ENCODE data around the gene N4BP3.

The N4BP3 gene

GRCh38 chr5:178130576-178131445 lies 17.5 kb downstream of the N4BP3 start, which contains the start of gene RMND5B:
RMND5B (plus strand) TSS chr5:178131014; CDS start chr5:178138120, 7,106 bp downstream.
- H3K4me3 ChIP-seq (ENCODE audit: low read depth in 1 of 2, low read length in 2 of 2) = peak within 1 kb of the TSS; percentile 87 to 92
- no peaks in the 10 kb centered on the region for H3K9me3 ChIP-seq (ENCODE audit: insufficient read depth, low read length, severe bottlenecking)
- peak; percentile 84 for DNase-seq
- peaks cover 25% of the 10 kb centered on the region for H3K4me1 ChIP-seq (ENCODE audit: insufficient read depth, low read length)
- H3K27me3 ChIP-seq (ENCODE audit: insufficient read depth, low read length, poor library complexity) = no peaks in the 10 kb centered on the region
- peak within 1 kb of the TSS; percentile 77 for H3K4me2 ChIP-seq (ENCODE audit: insufficient read depth, low read length)
- H3K9ac ChIP-seq (ENCODE audit: low read depth, low read length) = peak within 1 kb of the TSS; percentile 99
- peak within 1 kb of the TSS; percentile 97 for H2AFZ ChIP-seq (ENCODE audit: low read depth, low read length)
- H3K27ac ChIP-seq (ENCODE audit: low read length) = peak within 1 kb of the TSS; percentile 89
- H4K20me1 ChIP-seq (ENCODE audit: insufficient read depth, low read length) = peaks cover 3% of the 10 kb centered on the region; the same call in 1 of the 2 replicates
- TF ChIP-seq CTCF (IDR thresholded peaks at IDR 0.05; ENCODE audit: borderline replicate concordance, extremely low read depth, low read length, poor library complexity, severe bottlenecking) = no peak
- TF ChIP-seq EZH2 (IDR thresholded peaks at IDR 0.05; ENCODE audit: borderline replicate concordance, low read depth, low read length, severe bottlenecking) = no peak
- ATAC-seq (ENCODE audit: insufficient read depth, low read depth) = peak; percentile 89
- peaks cover 27% of the 10 kb centered on the region for H3K79me2 ChIP-seq (ENCODE audit: insufficient read depth, low read length)
- H3K36me3 ChIP-seq (ENCODE audit: insufficient read depth, low read length) = peaks cover 17% of the 10 kb centered on the region

- Histone ChIP-seq H3K27me3 (ENCODE audit: insufficient read depth, low read length, poor library complexity) (no peaks in the 10 kb centered on the region), H3K9ac (ENCODE audit: low read depth, low read length) (peak overlapping the region; percentile 99), H4K20me1 (ENCODE audit: insufficient read depth, low read length) (peaks cover 3% of the 10 kb centered on the region; the same call in 1 of the 2 replicates), H3K36me3 (ENCODE audit: insufficient read depth, low read length) (peaks cover 20% of the 10 kb centered on the region), H3K4me2 (ENCODE audit: insufficient read depth, low read length) (peak overlapping the region; percentile 77), H2AFZ (ENCODE audit: low read depth, low read length) (peak overlapping the region; percentile 97), H3K9me3 (ENCODE audit: insufficient read depth, low read length, severe bottlenecking) (no peaks in the 10 kb centered on the region), H3K4me1 (ENCODE audit: insufficient read depth, low read length) (peaks cover 25% of the 10 kb centered on the region), H3K79me2 (ENCODE audit: insufficient read depth, low read length) (peaks cover 33% of the 10 kb centered on the region), H3K4me3 (ENCODE audit: low read depth in 1 of 2, low read length in 2 of 2) (peak overlapping the region; percentile 87 to 92), H3K27ac (ENCODE audit: low read length) (peak overlapping the region; percentile 89)
- no peak for ATAC-seq (ENCODE audit: insufficient read depth, low read depth)
- DNase-seq = no peak
- no peak for TF ChIP-seq CTCF (IDR thresholded peaks at IDR 0.05; ENCODE audit: borderline replicate concordance, extremely low read depth, low read length, poor library complexity, severe bottlenecking)
- TF ChIP-seq EZH2 (IDR thresholded peaks at IDR 0.05; ENCODE audit: borderline replicate concordance, low read depth, low read length, severe bottlenecking) = no peak
Observed at GRCh38 chr5:178131446-178131996, 18.2 kb downstream of the N4BP3 start.

- DNase-seq = no peak
- H3K36me3 ChIP-seq (ENCODE audit: insufficient read depth, low read length) = peaks cover 54% of the 10 kb centered on the region
- H3K79me2 ChIP-seq (ENCODE audit: insufficient read depth, low read length) = peaks cover 15% of the 10 kb centered on the region; the same call in 1 of the 2 replicates
- H3K9ac ChIP-seq (ENCODE audit: low read depth, low read length) = no peak overlapping the region
- TF ChIP-seq EZH2 (IDR thresholded peaks at IDR 0.05; ENCODE audit: borderline replicate concordance, low read depth, low read length, severe bottlenecking) (no peak), CTCF (IDR thresholded peaks at IDR 0.05; ENCODE audit: borderline replicate concordance, extremely low read depth, low read length, poor library complexity, severe bottlenecking) (no peak)
- H3K27ac ChIP-seq (ENCODE audit: low read length) = no peak overlapping the region
- H3K4me3 ChIP-seq (ENCODE audit: low read depth in 1 of 2, low read length in 2 of 2) = no peak overlapping the region
- no peaks in the 10 kb centered on the region for H3K27me3 ChIP-seq (ENCODE audit: insufficient read depth, low read length, poor library complexity)
- ATAC-seq (ENCODE audit: insufficient read depth, low read depth) = no peak
- H3K9me3 ChIP-seq (ENCODE audit: insufficient read depth, low read length, severe bottlenecking) = no peaks in the 10 kb centered on the region
- H2AFZ ChIP-seq (ENCODE audit: low read depth, low read length) = no peak overlapping the region
- peaks cover 3% of the 10 kb centered on the region; the same call in 1 of the 2 replicates for H4K20me1 ChIP-seq (ENCODE audit: insufficient read depth, low read length)
- no peak overlapping the region for H3K4me2 ChIP-seq (ENCODE audit: insufficient read depth, low read length)
- peaks cover 5% of the 10 kb centered on the region; the same call in 1 of the 2 replicates for H3K4me1 ChIP-seq (ENCODE audit: insufficient read depth, low read length)
Observed at GRCh38 chr5:178136990-178137389, 23.7 kb downstream of the N4BP3 start.

Data from DND-41 (cell line).